H9 (cell line): ENCODE measurements around the gene POLR3C. TPM values are rescaled to one million over a fixed set of nuclear protein-coding genes. Genes with fewer than 3 reads are reported as not detected.

Experiments used
- DNase-seq: peaks from one replicate; pipeline ENCODE4 v3.0.0-alpha.2; 2017
- H2AFZ ChIP-seq: one replicate; pipeline ENCODE4 v1.6.1; 2013; ENCODE audit warnings: mild to moderate bottlenecking, low read length, control low read depth, moderate library complexity
- H2AK5ac ChIP-seq: 2 replicates; pipeline ENCODE4 v1.6.1; 2013; ENCODE audit warnings: low read length, control low read depth, mixed read lengths; ENCODE audit not compliant: insufficient read length
- H2BK120ac ChIP-seq: one replicate; pipeline ENCODE4 v1.6.1; 2013; ENCODE audit warnings: low read depth, mild to moderate bottlenecking, low read length, control low read depth, inconsistent platforms; ENCODE audit not compliant: poor library complexity, severe bottlenecking
- H2BK12ac ChIP-seq: 2 replicates; pipeline ENCODE4 v1.6.1; 2013; ENCODE audit warnings: low read length, control low read depth, mixed read lengths, low read depth; ENCODE audit not compliant: insufficient read length
- H2BK15ac ChIP-seq: 2 replicates; pipeline ENCODE4 v1.6.1; 2013; ENCODE audit warnings: low read depth, low read length, control low read depth
- H2BK20ac ChIP-seq: one replicate; pipeline ENCODE4 v1.6.1; 2013; ENCODE audit warnings: low read depth, mild to moderate bottlenecking, low read length, control low read depth, inconsistent platforms; ENCODE audit not compliant: poor library complexity, severe bottlenecking
- H2BK5ac ChIP-seq: 2 replicates; pipeline ENCODE4 v1.6.1; 2013; ENCODE audit warnings: low read length, control low read depth, mixed read lengths; ENCODE audit not compliant: insufficient read length
- H3K14ac ChIP-seq: 2 replicates; pipeline ENCODE4 v1.6.1; 2013; ENCODE audit warnings: low read length, control low read depth; ENCODE audit not compliant: insufficient read depth
- H3K18ac ChIP-seq: 2 replicates; pipeline ENCODE4 v1.6.1; 2013; ENCODE audit warnings: low read depth, mild to moderate bottlenecking, mixed read lengths, low read length, control low read depth; ENCODE audit not compliant: insufficient read length
- H3K23ac ChIP-seq: 2 replicates; pipeline ENCODE4 v1.6.1; 2013; ENCODE audit warnings: low read length, control low read depth, mixed read lengths, low read depth; ENCODE audit not compliant: insufficient read length
- H3K23me2 ChIP-seq: 2 replicates; pipeline ENCODE4 v1.6.1; 2013; ENCODE audit warnings: low read depth, mild to moderate bottlenecking, mixed read lengths, low read length, control low read depth; ENCODE audit not compliant: insufficient read length, poor library complexity, severe bottlenecking
- H3K27ac ChIP-seq: 2 replicates; pipeline ENCODE4 v1.5.1; 2013; ENCODE audit warnings: low read length, control low read depth, mixed read lengths, low read depth; ENCODE audit not compliant: insufficient read length
- H3K27me3 ChIP-seq: 2 replicates; pipeline ENCODE4 v1.6.1; 2013; ENCODE audit warnings: low read length, control low read depth, inconsistent platforms; ENCODE audit not compliant: insufficient read depth
- H3K4ac ChIP-seq: 2 replicates; pipeline ENCODE4 v1.6.1; 2013; ENCODE audit warnings: low read depth, mild to moderate bottlenecking, control low read depth, inconsistent platforms, low read length, moderate library complexity
- H3K4me1 ChIP-seq: 2 replicates; pipeline ENCODE4 v1.6.1; 2013; ENCODE audit warnings: low read length, control low read depth, inconsistent platforms; ENCODE audit not compliant: insufficient read depth
- H3K4me2 ChIP-seq: 2 replicates; pipeline ENCODE4 v1.6.1; 2013; ENCODE audit warnings: low read length, control low read depth, mixed read lengths; ENCODE audit not compliant: insufficient read length, insufficient read depth
- H3K56ac ChIP-seq: 2 replicates; pipeline ENCODE4 v1.6.1; 2013; ENCODE audit warnings: low read depth, mild to moderate bottlenecking, mixed read lengths, low read length, control low read depth; ENCODE audit not compliant: insufficient read length
- H3K79me1 ChIP-seq: 2 replicates; pipeline ENCODE4 v1.6.1; 2013; ENCODE audit warnings: low read depth, mild to moderate bottlenecking, moderate library complexity, low read length, control low read depth, inconsistent platforms; ENCODE audit not compliant: insufficient read depth, poor library complexity, severe bottlenecking
- H3K79me2 ChIP-seq: 2 replicates; pipeline ENCODE4 v1.6.1; 2013; ENCODE audit warnings: low read length, control low read depth, inconsistent platforms; ENCODE audit not compliant: insufficient read depth
- H3K9ac ChIP-seq: 2 replicates; pipeline ENCODE4 v1.6.1; 2013; ENCODE audit warnings: low read length, control low read depth, mixed read lengths; ENCODE audit not compliant: insufficient read length; ENCODE audit errors: extremely low read depth
- H3K9me3 ChIP-seq: one replicate; pipeline ENCODE4 v1.6.1; 2013; ENCODE audit warnings: low read depth, low read length, inconsistent platforms; ENCODE audit not compliant: control insufficient read depth
- H3T11ph ChIP-seq: one replicate; pipeline ENCODE4 v1.6.1; 2013; ENCODE audit warnings: mild to moderate bottlenecking, low read length, control low read depth, inconsistent platforms
- H4K20me1 ChIP-seq: one replicate; pipeline ENCODE4 v1.6.1; 2013; ENCODE audit not compliant: control insufficient read depth, insufficient read length, insufficient read depth
- H4K5ac ChIP-seq: 2 replicates; pipeline ENCODE4 v1.6.1; 2013; ENCODE audit warnings: low read depth, mild to moderate bottlenecking, mixed read lengths, low read length, control low read depth; ENCODE audit not compliant: insufficient read length
- H4K8ac ChIP-seq: replicated peaks from 2 replicates; pipeline ENCODE4 v1.6.1; 2013; ENCODE audit warnings: low read length, control low read depth, mixed read lengths, low read depth; ENCODE audit not compliant: insufficient read length
- H4K91ac ChIP-seq: 2 replicates; pipeline ENCODE4 v1.6.1; 2013; ENCODE audit warnings: low read depth, mild to moderate bottlenecking, moderate library complexity, mixed read lengths, low read length, control low read depth; ENCODE audit not compliant: insufficient read length
- H3K27ac Mint-ChIP-seq, 3 experiments: 2 replicates in 2 of 3; 3 replicates in 1 of 3; pipeline ENCODE4 v1.8.0; 2020 to 2021; ENCODE audit warnings: mixed read lengths in 3 of 3, mild to moderate bottlenecking in 1 of 3, moderate library complexity in 1 of 3
- H3K27me3 Mint-ChIP-seq: 2 replicates; pipeline ENCODE4 v1.8.0; 2021; ENCODE audit warnings: low read depth, mild to moderate bottlenecking, moderate library complexity, mixed read lengths
- H3K36me3 Mint-ChIP-seq, 3 experiments: 2 replicates in 2 of 3; 3 replicates in 1 of 3; pipeline ENCODE4 v1.8.0; 2020 to 2021; ENCODE audit warnings: low read depth in 3 of 3, mixed read lengths in 3 of 3; ENCODE audit not compliant: insufficient read depth in 1 of 3
- H3K4me1 Mint-ChIP-seq, 2 experiments: 2 replicates each; pipeline ENCODE4 v1.8.0; 2020; ENCODE audit warnings: mixed read lengths in 2 of 2
- H3K4me3 Mint-ChIP-seq, 2 experiments: 2 replicates in 1 of 2; 3 replicates in 1 of 2; pipeline ENCODE4 v1.8.0; 2020 to 2021; ENCODE audit warnings: mild to moderate bottlenecking in 2 of 2, mixed read lengths in 2 of 2, moderate library complexity in 1 of 2
- H3K9me3 Mint-ChIP-seq, 2 experiments: 2 replicates in 1 of 2; 3 replicates in 1 of 2; pipeline ENCODE4 v1.8.0; 2020; ENCODE audit warnings: mild to moderate bottlenecking in 2 of 2, mixed read lengths in 2 of 2, moderate library complexity in 1 of 2
- CTCF ChIP-seq: fragments of 200-600 bp; sonication (generic); conservative IDR thresholded peaks from 3 replicates; pipeline ENCODE4 v1.8.0; 2021; ENCODE audit warnings: antibody characterized with exemption, mild to moderate bottlenecking
- WGBS: extraction: QIAGEN DNeasy Blood & Tissue Kit; methylation state at CpG from one replicate; pipeline ENCODE4 v1.1.7; 2013; ENCODE audit warnings: missing lambda C conversion rate, low lambda C conversion rate, mixed read lengths; ENCODE audit not compliant: insufficient read length; ENCODE audit errors: extremely low coverage; 5-methylcytosine and 5-hydroxymethylcytosine counted together
- total RNA-seq: library from RNA; stranded (reverse); gene quantifications from 2 replicates; pipeline ENCODE4 v1.2.1, GENCODE V29; 2021

Gene POLR3C
- total RNA-seq, 1 experiment from 2014 or later: 37.2 TPM

GRCh38 chr1:145889722-145890121 is 65.7 kb downstream of the POLR3C start:
- Histone ChIP-seq H4K5ac (no peak overlapping the region), H3K9ac (no peak overlapping the region), H3K27me3 (peaks cover 7% of the 10 kb centered on the region; the same call in 1 of the 2 replicates), H3K79me1 (no peaks in the 10 kb centered on the region), H4K20me1 (no peaks in the 10 kb centered on the region), H2BK120ac (no peak overlapping the region), H3K79me2 (no peaks in the 10 kb centered on the region), H2BK15ac (no peak overlapping the region), H3T11ph (no peak overlapping the region), H4K8ac (no peak overlapping the region), H2BK5ac (no peak overlapping the region), H3K23me2 (peaks cover 10% of the 10 kb centered on the region), H2AK5ac (no peak overlapping the region), H3K4me2 (no peak overlapping the region), H3K9me3 (no peaks in the 10 kb centered on the region), H3K4ac (no peak overlapping the region), H2BK20ac (no peak overlapping the region), H4K91ac (no peak overlapping the region), H3K23ac (no peak overlapping the region), H3K4me1 (no peaks in the 10 kb centered on the region), H3K56ac (no peak overlapping the region), H2AFZ (no peak overlapping the region), H3K27ac (no peak overlapping the region), H3K14ac (no peak overlapping the region), H3K18ac (no peak overlapping the region), H2BK12ac (no peak overlapping the region)
- peaks cover 30 to 31% of the 10 kb centered on the region in 2 experiments for H3K4me1 Mint-ChIP-seq
- no peaks in the 10 kb centered on the region for H3K36me3 Mint-ChIP-seq
- peaks cover 12% of the 10 kb centered on the region for H3K27me3 Mint-ChIP-seq
- H3K27ac Mint-ChIP-seq: no peak overlapping the region
- no peaks in the 10 kb centered on the region for H3K9me3 Mint-ChIP-seq
- no peak for DNase-seq
- no CpG with 5 or more reads among the region's 3 CpGs for WGBS
- TF ChIP-seq CTCF: no peak
- H3K4me3 Mint-ChIP-seq: no peak overlapping the region
